Measurements from ENCODE around the gene LDLRAP1. TPM values are rescaled to one million over a fixed set of nuclear protein-coding genes. Genes with fewer than 3 reads are reported as not detected.

The LDLRAP1 gene
- total RNA-seq, 1 donor from 2014 or later: 30.3 TPM

GRCh38 chr1:25557543-25557942, 14.1 kb downstream of the LDLRAP1 start:
- Histone ChIP-seq H3K36me3 (peaks cover 25% of the 10 kb centered on the region), H3K4me1 (peaks cover 79% of the 10 kb centered on the region), H3K27me3 (ENCODE audit: low read depth) (no peaks in the 10 kb centered on the region), H3K9me3 (no peaks in the 10 kb centered on the region), H3K27ac (no peak overlapping the region), H3K4me3 (no peak overlapping the region)
- DNase-seq (no peak), ATAC-seq (no peak)
- intact Hi-C loops (cut with DNase I): no loop called here
- TF ChIP-seq, protein P1, sequence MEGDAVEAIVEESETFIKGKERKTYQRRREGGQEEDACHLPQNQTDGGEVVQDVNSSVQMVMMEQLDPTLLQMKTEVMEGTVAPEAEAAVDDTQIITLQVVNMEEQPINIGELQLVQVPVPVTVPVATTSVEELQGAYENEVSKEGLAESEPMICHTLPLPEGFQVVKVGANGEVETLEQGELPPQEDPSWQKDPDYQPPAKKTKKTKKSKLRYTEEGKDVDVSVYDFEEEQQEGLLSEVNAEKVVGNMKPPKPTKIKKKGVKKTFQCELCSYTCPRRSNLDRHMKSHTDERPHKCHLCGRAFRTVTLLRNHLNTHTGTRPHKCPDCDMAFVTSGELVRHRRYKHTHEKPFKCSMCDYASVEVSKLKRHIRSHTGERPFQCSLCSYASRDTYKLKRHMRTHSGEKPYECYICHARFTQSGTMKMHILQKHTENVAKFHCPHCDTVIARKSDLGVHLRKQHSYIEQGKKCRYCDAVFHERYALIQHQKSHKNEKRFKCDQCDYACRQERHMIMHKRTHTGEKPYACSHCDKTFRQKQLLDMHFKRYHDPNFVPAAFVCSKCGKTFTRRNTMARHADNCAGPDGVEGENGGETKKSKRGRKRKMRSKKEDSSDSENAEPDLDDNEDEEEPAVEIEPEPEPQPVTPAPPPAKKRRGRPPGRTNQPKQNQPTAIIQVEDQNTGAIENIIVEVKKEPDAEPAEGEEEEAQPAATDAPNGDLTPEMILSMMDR (IDR thresholded peaks at IDR 0.05): no peak

DNA sequence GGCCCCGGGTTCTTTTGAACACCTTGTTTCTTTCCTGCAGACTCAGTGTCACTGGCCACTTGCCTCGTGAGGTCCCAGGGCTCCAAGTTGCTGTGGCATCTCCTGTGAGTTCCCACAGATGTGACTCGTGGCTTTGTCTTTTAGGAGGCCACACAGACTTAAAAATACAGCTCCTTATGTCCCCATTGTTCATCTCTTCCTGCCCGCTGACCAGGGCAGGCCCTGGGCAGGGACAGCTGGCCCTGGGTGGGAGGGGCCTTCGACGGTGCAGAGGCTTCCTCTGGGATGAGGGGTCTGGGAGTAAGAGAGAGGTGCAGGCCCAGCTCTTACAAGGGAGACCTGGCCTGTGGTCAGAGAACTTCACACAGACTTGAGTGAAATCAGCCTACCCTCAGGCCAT, 15.6 kb downstream of the LDLRAP1 start:
- H3K4me1 ChIP-seq: peaks cover 72% of the 10 kb centered on the region
- no peaks in the 10 kb centered on the region for H3K27me3 ChIP-seq (ENCODE audit: low read depth)
- DNase-seq: no peak

GRCh38 chr1:25560001-25560400, 16.6 kb downstream of the LDLRAP1 start:
- no peaks in the 10 kb centered on the region for H3K9me3 ChIP-seq
- TF ChIP-seq, protein P1 (IDR thresholded peaks at IDR 0.05): no peak
- no peak overlapping the region for H3K4me3 ChIP-seq
- H3K27ac ChIP-seq: peak overlapping the region; percentile 43
- no peaks in the 10 kb centered on the region for H3K27me3 ChIP-seq (ENCODE audit: low read depth)
- intact Hi-C loops (cut with DNase I): no loop called here
- DNase-seq (no peak), ATAC-seq (no peak)
- peaks cover 66% of the 10 kb centered on the region for H3K4me1 ChIP-seq
- peaks cover 46% of the 10 kb centered on the region for H3K36me3 ChIP-seq

More for the DNA sequence above, 15.6 kb downstream of the LDLRAP1 start:
- TF ChIP-seq, protein P1 (IDR thresholded peaks at IDR 0.05): no peak
- no peaks in the 10 kb centered on the region for H3K9me3 ChIP-seq
- intact Hi-C loops (cut with DNase I): no loop called here
- peak overlapping the region; percentile 18 for H3K27ac ChIP-seq
- H3K36me3 ChIP-seq: peaks cover 36% of the 10 kb centered on the region
- no peak for ATAC-seq
- no peak overlapping the region for H3K4me3 ChIP-seq

DNA sequence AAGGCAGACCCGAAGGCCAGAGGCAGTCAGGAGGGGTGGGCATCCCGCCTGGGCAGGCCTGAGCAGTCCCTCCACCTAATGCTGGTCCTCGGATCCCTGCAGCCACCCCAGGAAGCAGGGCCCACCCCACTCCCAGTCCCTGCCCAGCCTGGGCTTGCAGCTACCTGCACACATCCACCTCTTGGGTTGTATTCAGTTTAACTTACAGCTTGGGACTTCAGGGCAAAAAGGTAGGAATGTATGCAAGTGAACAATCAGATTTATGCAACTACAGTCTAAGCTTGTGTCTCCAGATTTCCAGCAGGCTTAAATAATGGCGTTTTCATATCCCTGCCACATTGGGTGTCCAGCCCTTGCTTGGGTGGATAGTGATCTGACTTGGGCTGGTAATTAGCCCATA, 17.4 kb downstream of the LDLRAP1 start:
- ATAC-seq: no peak
- H3K36me3 ChIP-seq: peaks cover 53% of the 10 kb centered on the region
- peaks cover 67% of the 10 kb centered on the region for H3K4me1 ChIP-seq
- intact Hi-C loops (cut with DNase I): no loop called here
- no peak for DNase-seq
- H3K27ac ChIP-seq: peak overlapping the region; percentile 43
- no peaks in the 10 kb centered on the region for H3K27me3 ChIP-seq (ENCODE audit: low read depth)
- H3K9me3 ChIP-seq: no peaks in the 10 kb centered on the region
- H3K4me3 ChIP-seq: no peak overlapping the region
- TF ChIP-seq, protein P1 (IDR thresholded peaks at IDR 0.05): no peak

DNA sequence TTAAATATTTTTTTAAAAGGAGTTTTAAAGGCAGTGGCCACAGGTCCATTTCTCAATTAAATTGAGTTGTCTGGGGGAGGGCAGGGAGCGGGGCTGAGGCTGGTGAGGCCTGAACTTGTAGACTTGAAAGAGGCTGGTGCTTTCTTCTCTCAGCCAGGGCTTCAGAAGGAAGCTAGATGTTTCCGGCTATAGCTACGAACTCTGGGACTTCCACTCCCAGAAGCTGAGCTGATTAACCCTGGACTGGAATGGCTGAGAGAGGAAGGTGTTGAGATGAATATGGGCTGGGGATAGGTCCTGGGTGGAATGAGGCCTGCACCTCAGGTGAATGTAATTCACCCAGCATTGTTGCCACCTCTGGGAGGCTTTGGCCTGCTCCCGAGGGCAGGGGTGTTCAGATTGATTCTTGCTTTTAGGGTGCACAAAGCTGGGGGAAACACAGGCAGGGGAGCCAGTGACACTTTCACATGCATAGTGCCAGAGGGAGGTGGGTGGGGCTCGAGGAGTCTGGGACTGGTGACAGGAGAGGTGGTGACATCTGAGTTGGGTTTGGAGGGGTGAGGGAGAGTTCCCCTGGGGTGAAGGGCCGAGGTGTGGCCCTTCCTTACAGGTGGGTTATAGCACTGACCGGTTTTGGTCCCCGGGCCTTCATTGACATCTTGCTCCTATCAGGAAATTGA, 18.2 kb downstream of the LDLRAP1 start:
- intact Hi-C loops (cut with DNase I): no loop called here
- peak overlapping the region; percentile 56 for H3K27ac ChIP-seq

More for the DNA sequence above, 18.2 kb downstream of the LDLRAP1 start:
- Histone ChIP-seq H3K36me3 (peaks cover 56% of the 10 kb centered on the region), H3K9me3 (no peaks in the 10 kb centered on the region), H3K4me3 (no peak overlapping the region), H3K4me1 (peaks cover 65% of the 10 kb centered on the region), H3K27me3 (ENCODE audit: low read depth) (no peaks in the 10 kb centered on the region)
- ATAC-seq: no peak
- DNase-seq: no peak
- TF ChIP-seq, protein P1 (IDR thresholded peaks at IDR 0.05): no peak

Data from lower lobe of right lung (tissue), 2 donors.